OCI-LY1 (cell line): ENCODE results near the gene SCAI.

Experiments used
- EZH2 ChIP-seq: fragments of 200-600 bp; sonication (generic), shearing (Covaris generic); IDR thresholded peaks from 2 replicates; pipeline ENCODE4 v1.8.0; 2017; ENCODE audit warnings: borderline replicate concordance, mixed run types, mild to moderate bottlenecking, antibody characterized with exemption, low read length, moderate library complexity, mixed read lengths
- TF ChIP-seq, protein P1 (sequence below): fragments of 200-600 bp; sonication (generic), shearing (Covaris generic); IDR thresholded peaks from 2 replicates; pipeline ENCODE4 v1.5.1; 2017; ENCODE audit warnings: mild to moderate bottlenecking, antibody characterized with exemption, low read length, moderate library complexity, mixed read lengths

- TF ChIP-seq, protein P1, sequence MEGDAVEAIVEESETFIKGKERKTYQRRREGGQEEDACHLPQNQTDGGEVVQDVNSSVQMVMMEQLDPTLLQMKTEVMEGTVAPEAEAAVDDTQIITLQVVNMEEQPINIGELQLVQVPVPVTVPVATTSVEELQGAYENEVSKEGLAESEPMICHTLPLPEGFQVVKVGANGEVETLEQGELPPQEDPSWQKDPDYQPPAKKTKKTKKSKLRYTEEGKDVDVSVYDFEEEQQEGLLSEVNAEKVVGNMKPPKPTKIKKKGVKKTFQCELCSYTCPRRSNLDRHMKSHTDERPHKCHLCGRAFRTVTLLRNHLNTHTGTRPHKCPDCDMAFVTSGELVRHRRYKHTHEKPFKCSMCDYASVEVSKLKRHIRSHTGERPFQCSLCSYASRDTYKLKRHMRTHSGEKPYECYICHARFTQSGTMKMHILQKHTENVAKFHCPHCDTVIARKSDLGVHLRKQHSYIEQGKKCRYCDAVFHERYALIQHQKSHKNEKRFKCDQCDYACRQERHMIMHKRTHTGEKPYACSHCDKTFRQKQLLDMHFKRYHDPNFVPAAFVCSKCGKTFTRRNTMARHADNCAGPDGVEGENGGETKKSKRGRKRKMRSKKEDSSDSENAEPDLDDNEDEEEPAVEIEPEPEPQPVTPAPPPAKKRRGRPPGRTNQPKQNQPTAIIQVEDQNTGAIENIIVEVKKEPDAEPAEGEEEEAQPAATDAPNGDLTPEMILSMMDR: no peak
- no peak for TF ChIP-seq EZH2
These were observed 235.2 kb downstream of the SCAI start for GRCh38 chr9:124908098-124908497.
